NOMO-1 (cell line): ENCODE measurements around the gene RPA1.
"Not testable (repeated sequence)": the region's sequence is repeated elsewhere in the genome, so short reads cannot be mapped to it uniquely, and the experiment has no call there.

Experiments used
- DNase-seq, 2 experiments: peaks; one replicate each; lab custom pipeline; 2025; ENCODE audit not compliant: unreplicated experiment in 2 of 2; lab: John Stamatoyannopoulos, UW

Gene RPA1

DNA sequence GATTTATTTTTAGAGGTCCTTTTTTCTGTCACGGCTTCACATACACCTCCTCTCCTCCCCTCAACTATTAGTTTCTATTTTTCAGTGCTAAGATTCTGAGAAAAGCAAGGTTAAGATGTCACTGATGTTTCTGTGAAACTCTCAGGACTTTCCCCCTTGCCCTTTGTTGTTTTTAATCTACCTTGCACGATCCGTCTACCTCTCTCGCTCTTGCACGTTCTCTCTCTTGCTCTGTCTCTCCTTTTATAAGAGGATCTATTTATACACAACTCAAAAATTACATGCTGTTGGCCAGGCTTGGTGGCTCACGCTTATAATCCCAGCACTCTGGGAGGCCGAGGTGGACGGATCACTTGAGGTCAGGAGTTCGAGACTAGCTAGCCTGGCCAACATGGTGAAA, 43.6 kb downstream of the RPA1 start:
- DNase-seq: no peak

DNA sequence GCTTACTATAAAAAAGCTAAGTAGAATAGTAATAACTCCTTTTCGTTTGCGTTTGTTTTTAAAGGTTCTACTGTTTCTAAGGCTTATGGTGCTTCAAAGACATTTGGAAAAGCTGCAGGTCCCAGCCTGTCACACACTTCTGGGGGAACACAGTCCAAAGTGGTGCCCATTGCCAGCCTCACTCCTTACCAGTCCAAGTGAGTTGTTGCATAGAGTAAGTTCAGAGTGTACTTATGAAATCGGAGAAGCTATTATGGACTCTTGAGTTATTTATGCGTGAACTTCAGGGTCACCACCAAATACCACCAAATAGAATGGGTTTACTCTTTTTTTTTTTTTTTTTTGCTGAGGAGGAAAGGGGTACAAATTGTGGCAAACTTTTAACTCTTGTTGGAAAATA, 45.8 kb downstream of the RPA1 start:
- DNase-seq: no peak

DNA sequence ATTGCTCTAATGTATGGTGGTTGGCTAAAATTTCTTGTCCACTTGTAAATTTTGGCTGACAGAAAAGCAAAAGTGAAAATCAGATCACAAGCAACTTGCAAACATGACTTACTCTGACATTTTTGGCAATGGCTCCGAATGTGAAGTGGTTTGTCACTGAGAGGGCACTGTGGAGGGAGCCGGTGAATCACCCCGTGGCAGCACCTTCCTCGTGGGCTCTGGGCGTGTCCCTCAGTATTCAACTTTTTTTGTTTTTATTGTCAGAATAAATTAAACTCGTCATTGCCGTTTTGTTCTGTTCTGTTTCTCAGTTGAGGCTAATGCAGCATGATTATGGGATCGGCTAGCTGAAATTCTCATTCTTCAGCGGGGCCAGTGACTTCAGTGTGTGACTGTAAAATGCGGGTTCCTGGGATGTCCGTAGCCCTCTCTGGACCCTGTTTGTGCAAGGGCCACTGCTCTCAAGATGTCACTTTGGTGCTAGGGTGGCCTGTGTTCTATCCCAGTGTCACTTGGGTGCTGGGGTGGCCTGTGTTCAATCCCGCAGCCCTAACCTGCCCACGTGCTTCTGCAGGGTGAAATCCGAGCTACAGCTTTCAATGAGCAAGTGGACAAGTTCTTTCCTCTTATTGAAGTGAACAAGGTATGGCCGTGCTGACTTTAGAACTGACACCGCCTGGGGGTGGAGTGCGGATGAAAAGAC, 48.8 kb downstream of the RPA1 start:
- no peak for DNase-seq

DNA sequence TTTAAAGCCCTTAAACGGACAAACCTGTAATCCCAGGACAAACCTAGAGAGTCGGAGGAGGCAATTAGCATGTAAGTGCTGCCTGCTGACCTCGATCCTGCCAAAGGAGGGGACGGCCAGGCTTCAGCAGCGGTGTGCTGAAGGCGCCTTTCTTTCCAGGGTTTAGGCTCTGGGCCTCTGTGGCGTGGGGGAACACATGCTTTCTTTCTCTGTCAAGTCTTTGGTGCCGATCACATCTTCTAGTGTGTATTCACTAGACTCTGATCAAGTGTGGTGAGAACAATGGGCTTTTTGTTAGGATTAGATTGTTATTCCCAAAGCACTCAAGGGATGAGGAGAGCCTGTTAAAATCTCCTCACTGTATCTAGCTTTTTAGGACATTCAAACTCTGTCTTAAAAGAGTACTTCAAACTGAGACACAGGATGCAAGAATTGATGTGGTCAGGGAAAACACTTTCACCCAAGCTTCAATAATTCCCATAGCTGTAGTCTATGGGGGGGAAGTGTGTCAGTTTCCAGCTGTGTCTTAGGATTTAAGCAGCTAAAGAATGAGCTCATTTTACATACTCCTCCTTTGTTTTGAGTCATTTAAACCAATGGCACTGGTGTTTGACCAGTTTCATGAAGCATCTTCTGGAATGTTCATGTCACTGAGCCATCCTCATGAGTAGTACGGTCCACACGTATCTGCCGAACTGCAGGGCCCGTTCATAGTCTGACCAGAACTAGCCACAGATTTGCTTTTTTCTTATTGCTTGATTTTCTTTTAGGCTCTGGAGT, 51.2 kb downstream of the RPA1 start:
- DNase-seq: no peak

DNA sequence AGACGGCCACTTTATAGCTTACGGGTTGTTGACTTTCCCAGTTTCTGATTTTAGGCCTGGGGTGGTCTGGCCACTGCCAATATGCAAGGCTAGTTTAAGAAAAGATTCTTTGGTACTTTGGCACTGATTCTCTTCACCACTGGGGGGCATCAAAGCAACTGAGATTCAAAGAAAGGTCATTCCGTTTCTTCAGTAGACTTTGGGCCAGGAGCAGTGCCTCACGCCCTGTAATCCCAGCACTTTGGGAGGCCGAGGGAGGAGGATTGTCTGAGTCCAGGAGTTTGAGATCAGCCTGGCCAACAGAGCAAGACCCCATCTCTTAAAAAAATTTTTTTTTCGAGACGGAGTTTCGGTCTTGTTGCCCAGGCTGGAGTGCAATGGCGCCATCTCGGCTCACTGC, 53.0 kb downstream of the RPA1 start:
- DNase-seq: no peak

DNA sequence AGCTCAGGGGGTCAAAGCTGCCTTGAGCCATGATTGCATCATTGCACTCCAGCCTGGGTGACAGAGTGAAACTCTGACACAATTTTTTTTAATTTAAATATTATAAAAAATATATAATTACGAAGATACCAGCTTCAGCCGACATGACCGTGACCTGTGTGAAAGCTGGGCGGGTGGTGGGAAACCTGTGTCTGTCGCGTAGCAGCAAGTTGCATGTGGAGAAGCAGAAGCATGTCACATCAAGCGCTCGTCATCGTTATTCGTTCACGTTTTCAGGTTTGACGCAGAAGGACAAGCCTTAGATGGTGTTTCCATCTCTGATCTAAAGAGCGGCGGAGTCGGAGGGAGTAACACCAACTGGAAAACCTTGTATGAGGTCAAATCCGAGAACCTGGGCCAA, 53.7 kb downstream of the RPA1 start:
- no peak for DNase-seq

DNA sequence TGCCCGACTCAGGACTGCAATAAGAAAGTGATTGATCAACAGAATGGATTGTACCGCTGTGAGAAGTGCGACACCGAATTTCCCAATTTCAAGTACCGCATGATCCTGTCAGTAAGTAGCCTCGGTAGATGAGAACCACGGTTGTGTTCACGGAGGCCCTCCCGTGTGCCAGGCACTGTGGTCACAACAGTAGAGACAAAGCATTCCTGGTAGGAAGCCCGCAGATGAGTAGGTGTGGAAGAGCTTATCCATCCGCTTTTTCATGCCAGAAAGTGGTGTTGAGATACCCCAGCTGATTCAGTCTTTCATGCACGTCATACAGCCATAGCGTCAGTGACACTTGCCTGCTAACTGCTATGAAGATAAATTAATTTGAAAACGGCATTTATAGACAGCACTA, 58.9 kb downstream of the RPA1 start:
- no peak for DNase-seq

DNA sequence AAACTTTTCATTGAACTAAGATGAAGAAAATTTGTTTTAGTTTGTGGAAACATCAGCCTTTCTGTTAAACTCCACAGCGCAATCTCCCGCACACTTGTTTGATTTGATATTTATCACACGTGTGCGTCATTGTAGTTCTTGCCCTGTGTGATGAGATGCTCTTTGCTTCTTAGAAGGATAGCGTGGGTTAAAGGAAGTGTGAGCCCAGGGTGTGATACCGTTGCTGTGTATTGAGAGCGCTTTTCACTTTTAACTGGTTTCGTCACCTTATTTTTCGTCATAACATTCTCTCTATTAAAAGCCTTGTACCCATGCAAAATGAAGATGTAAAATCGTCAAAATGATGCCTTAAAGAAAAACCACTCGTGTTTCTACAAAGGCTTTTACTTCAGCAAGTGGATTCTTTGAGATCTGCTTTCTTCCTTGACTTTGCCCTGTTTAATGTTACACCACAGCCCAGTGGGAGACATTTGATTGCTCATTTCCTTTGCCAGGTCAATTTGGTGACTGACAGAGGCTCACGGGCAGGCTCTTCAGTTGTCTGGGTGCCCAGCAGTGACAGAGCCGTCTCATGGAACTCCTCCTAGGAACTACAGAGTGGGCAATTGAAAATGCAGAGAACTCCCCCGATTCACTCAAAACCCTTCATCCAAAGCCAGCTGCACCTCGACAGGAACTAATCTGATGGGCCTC, 61.1 kb downstream of the RPA1 start:
- no peak for DNase-seq

DNA sequence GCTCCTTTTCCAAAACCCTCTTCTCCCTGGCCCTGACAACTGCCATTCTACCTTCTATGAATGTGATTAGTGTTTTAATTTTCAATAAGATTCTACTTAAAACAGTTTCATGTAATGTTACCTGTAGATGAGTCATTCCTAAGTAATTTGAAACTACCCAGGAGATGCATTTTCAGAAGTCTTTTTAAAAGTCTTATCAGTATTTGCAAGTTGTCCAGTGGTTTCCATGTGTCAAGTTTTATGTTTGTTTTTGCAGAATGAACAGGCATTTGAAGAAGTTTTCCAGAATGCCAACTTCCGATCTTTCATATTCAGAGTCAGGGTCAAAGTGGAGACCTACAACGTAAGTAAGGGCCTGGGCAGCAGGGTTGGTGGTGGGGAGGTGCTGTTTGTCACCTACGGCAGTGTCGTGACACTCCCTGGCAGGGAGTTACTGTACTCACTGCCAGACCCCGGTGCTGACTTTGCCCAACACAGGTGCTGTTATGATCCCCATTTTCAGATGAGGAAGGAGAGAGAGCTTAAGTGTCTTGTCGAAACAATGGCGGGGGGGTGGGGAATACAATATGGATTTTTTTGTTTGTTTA, 65.0 kb downstream of the RPA1 start:
- no peak for DNase-seq

DNA sequence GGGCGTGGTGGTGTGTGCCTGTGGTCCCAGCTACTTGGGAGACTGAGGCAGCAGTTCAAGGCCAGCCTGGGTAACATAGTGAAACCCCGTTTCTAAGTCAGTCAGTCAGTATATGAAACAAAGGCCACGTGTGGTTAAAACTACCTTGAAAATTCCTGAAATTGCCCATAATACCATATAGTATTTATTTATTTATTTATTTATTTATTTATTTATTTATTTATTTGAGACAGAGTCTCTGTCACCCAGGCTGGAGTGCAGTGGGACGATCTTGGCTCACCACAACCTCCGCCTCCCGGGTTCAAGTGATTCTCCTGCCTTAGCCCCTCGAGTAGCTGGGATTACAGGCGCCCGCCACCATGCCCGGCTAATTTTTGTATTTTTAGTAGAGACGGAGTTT, 65.7 kb downstream of the RPA1 start:
- DNase-seq: not testable (repeated sequence)

DNA sequence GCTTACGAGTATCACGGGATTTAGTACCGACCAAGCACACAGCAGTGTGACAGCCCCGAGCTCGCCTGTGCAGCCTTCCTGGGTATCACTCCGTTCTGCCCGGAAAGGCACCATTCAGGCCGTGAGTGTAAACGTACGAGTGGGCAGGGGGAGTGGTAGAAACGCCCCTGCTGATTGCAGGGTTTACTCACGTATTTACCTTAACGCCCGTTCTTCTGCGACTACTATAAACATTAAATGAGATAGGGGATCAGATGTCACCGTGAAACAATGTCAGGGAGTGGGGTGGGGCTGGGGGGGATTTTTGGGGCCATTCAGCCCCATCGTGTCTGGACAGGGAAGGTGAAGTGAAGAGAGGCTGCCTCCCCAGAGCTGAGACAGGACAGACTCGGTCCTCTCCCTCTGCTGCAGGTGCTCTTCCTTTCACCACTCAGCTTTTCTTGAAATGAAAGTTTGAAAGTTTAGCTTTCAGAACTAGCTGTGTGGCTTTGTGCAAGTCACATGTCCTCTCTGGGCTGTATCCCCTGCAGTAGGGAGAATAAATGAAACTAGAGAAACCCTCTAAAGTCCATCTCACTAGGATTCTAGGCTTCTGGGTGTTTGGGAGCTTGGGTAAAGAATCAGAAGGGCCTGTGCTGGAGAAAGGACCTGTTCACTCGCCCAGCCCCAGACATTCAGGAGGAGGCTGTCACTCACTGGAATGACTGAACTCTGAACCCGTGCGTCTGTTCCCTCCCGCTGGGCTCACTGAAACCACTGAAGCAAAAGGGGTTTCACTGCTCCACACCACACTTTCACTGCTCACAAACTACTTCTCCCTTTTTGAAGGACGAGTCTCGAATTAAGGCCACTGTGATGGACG, 66.7 kb downstream of the RPA1 start:
- no peak for DNase-seq

DNA sequence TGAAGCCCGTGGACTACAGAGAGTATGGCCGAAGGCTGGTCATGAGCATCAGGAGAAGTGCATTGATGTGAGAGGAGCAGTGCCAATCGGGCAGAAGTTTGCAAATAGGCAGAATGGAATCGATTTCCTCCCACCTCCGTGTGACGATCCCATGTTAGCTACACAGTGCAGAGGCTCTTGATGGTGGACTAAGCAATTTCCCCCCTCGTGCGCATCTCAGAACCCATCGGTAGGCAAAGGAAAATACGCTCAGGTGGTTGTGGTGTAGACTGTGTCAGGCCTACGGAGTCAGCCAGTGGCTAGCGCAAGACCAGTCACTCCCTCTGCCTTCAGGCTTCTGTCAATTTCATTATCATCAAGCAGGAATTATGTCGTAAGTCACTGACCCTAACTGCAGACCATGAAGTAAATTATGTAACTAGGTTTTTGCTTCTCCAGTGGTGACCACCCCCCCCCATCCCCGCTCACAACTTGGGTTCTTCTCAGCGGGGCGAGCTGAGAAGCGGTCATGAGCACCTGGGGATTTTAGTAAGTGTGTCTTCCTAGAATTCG, 67.4 kb downstream of the RPA1 start:
- DNase-seq: no peak

DNA sequence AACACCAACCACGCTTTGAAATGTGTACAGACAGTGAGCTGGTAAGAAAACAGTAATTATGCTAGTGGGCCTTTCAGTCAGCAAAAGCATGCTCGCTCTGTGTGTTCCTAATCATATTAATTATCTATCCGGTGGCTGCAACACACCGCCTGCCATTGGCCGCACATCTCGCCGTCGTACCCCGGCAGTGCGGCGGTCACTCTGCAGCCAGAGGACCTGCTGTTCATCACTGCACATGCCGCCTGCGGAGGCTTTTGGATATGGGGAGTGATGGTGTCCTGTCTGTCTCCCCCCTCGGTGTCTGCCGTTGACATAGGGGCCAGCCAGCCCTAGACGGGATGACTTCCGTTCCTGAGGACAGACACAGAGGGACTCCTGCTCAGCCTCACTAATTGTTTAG, 68.5 kb downstream of the RPA1 start:
- no peak for DNase-seq

DNA sequence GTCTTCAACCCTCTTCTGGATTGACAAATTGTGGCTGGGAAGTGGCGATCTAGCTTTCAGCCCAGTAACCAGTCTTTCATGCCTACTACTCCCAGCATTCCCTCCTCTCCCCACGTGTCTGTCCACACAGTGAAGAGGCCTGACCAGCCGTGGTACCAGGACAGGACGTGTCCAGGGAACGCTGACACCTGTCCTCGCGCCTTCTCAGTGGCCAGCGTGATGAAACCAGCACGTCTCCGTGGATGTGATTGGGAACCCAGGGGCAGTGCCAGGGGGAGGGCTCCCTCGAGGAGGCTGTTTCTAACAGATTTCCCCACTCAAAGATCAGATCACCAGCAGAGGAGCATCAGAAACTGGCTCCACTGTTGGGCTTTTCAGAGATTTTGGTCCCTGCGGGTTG, 69.1 kb downstream of the RPA1 start:
- DNase-seq: no peak

DNA sequence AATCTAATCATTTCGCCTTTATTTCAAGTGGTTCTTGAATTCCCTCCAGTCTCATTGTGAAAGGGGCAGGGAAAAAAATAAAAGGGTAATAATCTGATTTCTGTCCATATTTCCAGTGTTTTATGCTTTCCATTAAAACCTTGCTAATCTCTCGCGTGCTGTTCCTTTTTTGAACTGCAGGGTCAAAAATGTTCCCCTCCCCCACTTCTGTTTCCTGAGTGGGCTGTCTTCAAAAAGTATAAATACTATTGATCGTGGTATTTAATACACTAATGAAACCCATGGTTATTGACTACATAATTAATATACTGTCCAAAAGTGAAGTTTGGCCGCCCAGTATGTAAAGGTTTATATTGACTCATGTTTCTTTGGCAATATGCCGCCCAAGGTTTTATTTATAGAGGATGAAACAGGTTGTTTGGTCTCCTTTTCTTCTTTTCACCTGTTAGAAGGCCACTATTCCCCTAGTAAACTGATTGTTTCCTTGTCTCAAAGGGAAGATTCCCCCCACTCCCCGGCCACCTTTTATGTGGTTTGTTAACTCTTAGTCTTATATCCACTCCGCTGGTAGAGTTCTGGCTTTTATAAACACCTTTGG, 69.7 kb downstream of the RPA1 start:
- no peak for DNase-seq

DNA sequence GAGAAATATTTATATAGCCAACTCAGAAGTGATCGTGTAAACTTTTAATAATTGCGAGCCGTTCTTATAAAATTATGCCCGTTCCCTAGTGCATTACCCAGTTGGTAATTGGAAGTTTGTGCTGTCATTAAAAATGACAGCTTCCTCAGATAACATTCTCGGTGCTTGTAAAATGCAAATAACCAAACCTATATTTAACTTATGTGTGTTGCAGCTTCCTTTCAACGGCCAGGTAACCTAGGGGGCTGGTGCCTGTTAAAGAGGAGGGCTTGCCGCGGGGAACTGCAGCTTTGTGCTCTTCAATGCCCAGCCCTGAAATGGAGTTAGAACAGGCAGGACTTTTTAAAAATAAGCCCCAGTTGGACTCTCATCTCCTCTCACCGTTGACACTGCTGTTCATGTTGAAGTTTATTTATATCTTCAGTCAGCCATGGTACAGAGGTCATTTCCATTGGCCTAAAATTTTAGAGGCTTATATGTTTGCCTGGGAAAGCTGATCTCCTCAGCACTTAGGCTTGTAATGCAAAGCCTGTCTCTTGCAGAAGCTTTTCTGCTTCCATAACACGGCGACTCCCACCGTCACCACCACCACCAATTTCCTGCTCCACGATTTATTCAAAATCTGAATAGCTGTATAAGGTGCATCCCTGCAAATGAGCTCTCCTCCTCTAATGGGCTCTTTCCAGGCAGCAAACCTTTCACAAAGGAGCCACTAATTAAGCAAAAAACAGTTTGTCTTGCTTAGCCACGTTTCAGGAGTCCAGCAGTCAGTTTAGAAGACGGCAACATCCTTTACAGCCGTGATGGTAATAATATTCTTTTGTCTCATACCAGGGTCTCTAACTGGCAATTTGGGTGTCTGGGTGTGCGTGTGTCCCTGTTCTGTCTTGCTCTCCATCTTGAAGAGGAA, 74.7 kb downstream of the RPA1 start:
- no peak for DNase-seq

DNA sequence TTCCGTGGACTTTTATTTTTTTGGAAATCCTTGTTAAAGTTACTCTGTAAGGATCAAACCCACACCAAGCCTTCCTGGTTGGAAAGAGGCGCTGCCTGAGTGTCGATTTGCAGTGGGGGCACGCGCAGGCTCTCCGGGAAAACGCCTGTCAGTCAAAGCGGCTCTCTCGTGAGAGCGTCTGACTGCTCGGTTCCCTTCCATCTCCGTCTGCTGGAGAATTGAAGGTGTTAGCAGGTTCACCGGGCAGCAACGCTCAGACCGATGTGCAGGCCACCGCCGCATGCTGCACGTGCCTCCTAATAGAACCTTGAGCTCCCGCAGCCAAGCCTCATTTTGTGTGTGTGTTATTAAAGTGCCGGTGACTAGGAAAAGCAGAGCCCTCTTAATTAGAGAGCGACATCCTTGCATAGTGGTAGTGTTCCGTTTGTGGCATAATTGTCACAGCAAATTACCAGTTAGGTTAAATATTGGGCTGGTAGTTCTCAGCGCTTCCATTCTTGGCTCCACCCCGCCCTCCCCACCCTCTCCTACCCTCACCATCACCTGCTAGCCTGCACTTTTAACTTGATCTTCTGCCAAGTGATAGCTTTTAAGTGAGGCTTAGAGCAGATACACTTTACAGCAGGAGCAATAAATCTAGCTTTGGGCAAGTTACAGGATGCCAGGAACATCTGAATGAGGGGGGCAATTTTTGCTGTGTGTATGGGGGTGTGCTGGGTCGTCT, 75.5 kb downstream of the RPA1 start:
- no peak for DNase-seq

DNA sequence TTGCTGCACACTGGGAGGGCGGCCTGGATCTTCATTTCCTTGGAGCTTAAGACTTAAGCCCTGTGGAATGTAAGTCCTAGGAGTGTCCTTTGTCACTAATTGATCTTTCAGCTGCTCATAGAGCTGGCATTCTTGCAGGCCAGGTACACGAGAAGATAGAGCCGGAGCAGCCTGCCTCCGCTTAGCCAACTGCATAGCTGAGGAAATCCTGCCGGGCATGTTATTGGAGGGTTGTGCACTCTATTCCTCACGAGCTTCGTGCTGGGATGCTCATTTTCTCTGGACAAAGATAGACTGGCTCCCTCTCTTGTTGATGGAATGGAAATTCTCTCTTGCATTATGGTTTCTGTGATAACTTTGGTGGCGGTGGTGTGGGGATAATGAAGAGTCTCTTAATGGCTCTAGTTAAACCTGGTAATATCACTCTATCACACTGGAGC, 76.9 kb downstream of the RPA1 start:
- DNase-seq: no peak
